Keratinocyte (primary cell): ENCODE data around the gene MAL. TPM values are rescaled to one million over a fixed set of nuclear protein-coding genes. Genes with fewer than 3 reads are reported as not detected.

Source experiments
- DNase-seq: peaks from one replicate; pipeline ENCODE4 v3.0.0-alpha.2; 2011; ENCODE audit warnings: low read depth, missing footprints, low spot score
- FAIRE-seq: peaks from 2 replicates; lab custom pipeline; 2011; peaks lifted over from hg19 to GRCh38; lab: Jason Lieb, UNC
- H2AFZ ChIP-seq: 2 replicates; pipeline ENCODE4 v1.6.0; 2012; ENCODE audit warnings: low read length, control low read depth, inconsistent platforms; ENCODE audit not compliant: control insufficient read depth
- H3K27ac ChIP-seq: 2 replicates; pipeline ENCODE4 v1.5.1; 2011; ENCODE audit warnings: low read length; ENCODE audit not compliant: control insufficient read depth, insufficient read depth
- H3K27me3 ChIP-seq: 3 replicates; pipeline ENCODE4 v1.6.0; 2011; ENCODE audit warnings: low read length; ENCODE audit not compliant: control insufficient read depth, insufficient read depth; ENCODE audit errors: extremely low read depth
- H3K36me3 ChIP-seq, 2 experiments: 2 replicates in 1 of 2; 3 replicates in 1 of 2; pipeline ENCODE4 v1.5.1; 2011; ENCODE audit warnings: low read length in 2 of 2, mild to moderate bottlenecking in 1 of 2; ENCODE audit not compliant: control insufficient read depth in 2 of 2, insufficient read depth in 2 of 2; ENCODE audit errors: extremely low read depth in 1 of 2
- H3K4me1 ChIP-seq: 3 replicates; pipeline ENCODE4 v1.5.1; 2011; ENCODE audit warnings: low read length; ENCODE audit not compliant: control insufficient read depth, insufficient read depth; ENCODE audit errors: extremely low read depth
- H3K4me2 ChIP-seq: 3 replicates; pipeline ENCODE4 v1.6.0; 2011; ENCODE audit warnings: low read depth, low read length; ENCODE audit not compliant: control insufficient read depth, insufficient read depth; ENCODE audit errors: extremely low read depth
- H3K4me3 ChIP-seq, 3 experiments: fragments of 200-600 bp in 1 of 3; sonication (generic) in 1 of 3; 2 replicates in 2 of 3; 3 replicates in 1 of 3; pipeline ENCODE4 v1.5.1; 2011 to 2016; ENCODE audit warnings: low read length in 3 of 3, mild to moderate bottlenecking in 3 of 3, control low read depth in 2 of 3, inconsistent platforms in 1 of 3, low read depth in 1 of 3, mixed read lengths in 1 of 3, mixed run types in 1 of 3, moderate library complexity in 1 of 3; ENCODE audit not compliant: control insufficient read depth in 2 of 3, insufficient read depth in 2 of 3; ENCODE audit errors: extremely low read depth in 1 of 3
- H3K79me2 ChIP-seq: 2 replicates; pipeline ENCODE4 v1.6.0; 2012; ENCODE audit warnings: low read length; ENCODE audit not compliant: control insufficient read depth, insufficient read depth
- H3K9ac ChIP-seq: 3 replicates; pipeline ENCODE4 v1.6.0; 2011; ENCODE audit warnings: low read length; ENCODE audit not compliant: control insufficient read depth, insufficient read depth; ENCODE audit errors: extremely low read depth
- H3K9me1 ChIP-seq: 3 replicates; pipeline ENCODE4 v1.6.0; 2011; ENCODE audit warnings: low read length; ENCODE audit not compliant: control insufficient read depth, insufficient read depth; ENCODE audit errors: extremely low read depth
- H3K9me3 ChIP-seq: 2 replicates; pipeline ENCODE4 v1.5.1; 2012; ENCODE audit warnings: low read depth, low read length; ENCODE audit not compliant: control insufficient read depth
- H4K20me1 ChIP-seq: 3 replicates; pipeline ENCODE4 v1.6.0; 2011; ENCODE audit warnings: low read length; ENCODE audit not compliant: control insufficient read depth, insufficient read depth; ENCODE audit errors: extremely low read depth
- EZH2 ChIP-seq: IDR thresholded peaks from one replicate; pipeline ENCODE4 v1.6.1; 2012; ENCODE audit warnings: inconsistent platforms, mild to moderate bottlenecking, low read length, moderate library complexity
- dilution Hi-C: fragments of 300-500 bp; cut with MboI; formaldehyde crosslinking; loops from one replicate; pipeline ENCODE4 v1.7.0; 2020; ENCODE audit warnings: low sequenced_read_pairs; ENCODE audit not compliant: extremely low pct_ligation_motif_present
- polyA plus RNA-seq, 5 experiments: library from polyadenylated mRNA; depleted of rRNA in 3 of 5; stranded (reverse) in 3 of 5; stranded (forward) in 1 of 5; unstranded in 1 of 5; fragments of >200 nt; gene quantifications; 1 replicate in 1 of 5; 2 replicates in 3 of 5; 3 replicates in 1 of 5; pipeline versions ENCODE4 v1.2.1 to v1.2.3, GENCODE V29; 2011 to 2012; ENCODE audit warnings: missing spikeins in 2 of 5, low read depth in 1 of 5, low replicate concordance in 1 of 5
- TF ChIP-seq, protein P1 (sequence below), 3 experiments: IDR thresholded peaks in 1 of 3; conservative IDR thresholded peaks in 1 of 3; optimal IDR thresholded peaks in 1 of 3; 2 replicates in 2 of 3; 3 replicates in 1 of 3; pipeline versions ENCODE3 to v1.5.1; 2011; ENCODE audit warnings: low read length in 3 of 3, mild to moderate bottlenecking in 3 of 3, moderate library complexity in 2 of 3, control low read depth in 1 of 3, inconsistent platforms in 1 of 3; ENCODE audit not compliant: insufficient read depth in 2 of 3; ENCODE audit errors: extremely low read depth in 1 of 3

Gene MAL
- polyA plus RNA-seq, 1 donor (not counting 4 experiments of a cell fraction or from before 2014, with no cell fraction given), result not detected

DNA sequence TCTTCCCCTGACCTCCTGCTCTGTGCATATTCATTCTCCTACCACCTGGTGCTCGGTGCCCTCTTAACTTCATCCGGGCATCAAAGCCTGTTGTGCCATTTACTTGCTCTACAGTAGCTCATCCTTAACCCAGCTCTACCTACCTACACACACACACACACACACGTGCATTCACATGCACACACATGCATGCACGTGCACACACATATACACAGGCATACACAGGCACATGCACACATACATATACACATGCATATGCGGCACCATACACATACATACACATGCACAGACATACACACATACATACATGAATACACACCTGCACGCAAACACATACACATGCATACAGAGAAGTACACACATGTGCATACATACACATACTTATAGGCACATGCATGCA, 14.5 kb downstream of the MAL start:
- Histone ChIP-seq H3K4me2 (no peak overlapping the region), H3K4me1 (no peaks in the 10 kb centered on the region), H3K79me2 (no peaks in the 10 kb centered on the region), H4K20me1 (no peaks in the 10 kb centered on the region), H3K9me3 (peaks cover 9% of the 10 kb centered on the region), H2AFZ (no peak overlapping the region), H3K9me1 (no peaks in the 10 kb centered on the region), H3K9ac (no peak overlapping the region), H3K27ac (no peak overlapping the region), H3K27me3 (peaks cover 15% of the 10 kb centered on the region), H3K36me3 (no peaks in the 10 kb centered on the region), H3K4me3 (no peak overlapping the region)
- DNase-seq (no peak), FAIRE-seq (no peak)
- TF ChIP-seq, protein P1, sequence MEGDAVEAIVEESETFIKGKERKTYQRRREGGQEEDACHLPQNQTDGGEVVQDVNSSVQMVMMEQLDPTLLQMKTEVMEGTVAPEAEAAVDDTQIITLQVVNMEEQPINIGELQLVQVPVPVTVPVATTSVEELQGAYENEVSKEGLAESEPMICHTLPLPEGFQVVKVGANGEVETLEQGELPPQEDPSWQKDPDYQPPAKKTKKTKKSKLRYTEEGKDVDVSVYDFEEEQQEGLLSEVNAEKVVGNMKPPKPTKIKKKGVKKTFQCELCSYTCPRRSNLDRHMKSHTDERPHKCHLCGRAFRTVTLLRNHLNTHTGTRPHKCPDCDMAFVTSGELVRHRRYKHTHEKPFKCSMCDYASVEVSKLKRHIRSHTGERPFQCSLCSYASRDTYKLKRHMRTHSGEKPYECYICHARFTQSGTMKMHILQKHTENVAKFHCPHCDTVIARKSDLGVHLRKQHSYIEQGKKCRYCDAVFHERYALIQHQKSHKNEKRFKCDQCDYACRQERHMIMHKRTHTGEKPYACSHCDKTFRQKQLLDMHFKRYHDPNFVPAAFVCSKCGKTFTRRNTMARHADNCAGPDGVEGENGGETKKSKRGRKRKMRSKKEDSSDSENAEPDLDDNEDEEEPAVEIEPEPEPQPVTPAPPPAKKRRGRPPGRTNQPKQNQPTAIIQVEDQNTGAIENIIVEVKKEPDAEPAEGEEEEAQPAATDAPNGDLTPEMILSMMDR (optimal IDR thresholded peaks at IDR 0.05 in 1 of 3, IDR thresholded peaks at IDR 0.05 in 1 of 3, conservative IDR thresholded peaks at IDR 0.05 in 1 of 3; ENCODE audit: extremely low read depth in 1 of 3, insufficient read depth in 2 of 3, low read length in 3 of 3), result no peak
- no peak for TF ChIP-seq EZH2
- dilution Hi-C loops, result no loop called here

- Histone ChIP-seq H3K27ac (no peak overlapping the region), H3K4me3 (no peak overlapping the region), H2AFZ (no peak overlapping the region), H4K20me1 (no peaks in the 10 kb centered on the region), H3K4me2 (no peak overlapping the region), H3K9ac (no peak overlapping the region), H3K9me3 (peaks cover 9% of the 10 kb centered on the region), H3K4me1 (no peaks in the 10 kb centered on the region), H3K36me3 (no peaks in the 10 kb centered on the region), H3K79me2 (no peaks in the 10 kb centered on the region), H3K9me1 (no peaks in the 10 kb centered on the region), H3K27me3 (peaks cover 18% of the 10 kb centered on the region)
- FAIRE-seq, result no peak
- no peak for DNase-seq
- dilution Hi-C loops, result no loop called here
- TF ChIP-seq EZH2, result no peak
- TF ChIP-seq, protein P1 (optimal IDR thresholded peaks at IDR 0.05 in 1 of 3, IDR thresholded peaks at IDR 0.05 in 1 of 3, conservative IDR thresholded peaks at IDR 0.05 in 1 of 3; ENCODE audit: extremely low read depth in 1 of 3, insufficient read depth in 2 of 3, low read length in 3 of 3), result no peak
Observed at GRCh38 chr2:95040426-95040825, 14.9 kb downstream of the MAL start.
